OCI-LY3 (cell line): ENCODE measurements around the gene NTNG2.

ENCODE experiments used
- EZH2phosphoT487 ChIP-seq: fragments of 200-600 bp; shearing (Covaris generic); IDR thresholded peaks from 2 replicates; pipeline ENCODE4 v1.6.1; 2018; ENCODE audit warnings: antibody characterized with exemption, mixed run types, low read depth
- TF ChIP-seq, protein P1 (sequence below): fragments of 200-600, 300-600 bp; sonication (generic); IDR thresholded peaks from 2 replicates; pipeline ENCODE4 v1.5.1; 2014; ENCODE audit warnings: antibody characterized with exemption, low read length, low read depth

DNA sequence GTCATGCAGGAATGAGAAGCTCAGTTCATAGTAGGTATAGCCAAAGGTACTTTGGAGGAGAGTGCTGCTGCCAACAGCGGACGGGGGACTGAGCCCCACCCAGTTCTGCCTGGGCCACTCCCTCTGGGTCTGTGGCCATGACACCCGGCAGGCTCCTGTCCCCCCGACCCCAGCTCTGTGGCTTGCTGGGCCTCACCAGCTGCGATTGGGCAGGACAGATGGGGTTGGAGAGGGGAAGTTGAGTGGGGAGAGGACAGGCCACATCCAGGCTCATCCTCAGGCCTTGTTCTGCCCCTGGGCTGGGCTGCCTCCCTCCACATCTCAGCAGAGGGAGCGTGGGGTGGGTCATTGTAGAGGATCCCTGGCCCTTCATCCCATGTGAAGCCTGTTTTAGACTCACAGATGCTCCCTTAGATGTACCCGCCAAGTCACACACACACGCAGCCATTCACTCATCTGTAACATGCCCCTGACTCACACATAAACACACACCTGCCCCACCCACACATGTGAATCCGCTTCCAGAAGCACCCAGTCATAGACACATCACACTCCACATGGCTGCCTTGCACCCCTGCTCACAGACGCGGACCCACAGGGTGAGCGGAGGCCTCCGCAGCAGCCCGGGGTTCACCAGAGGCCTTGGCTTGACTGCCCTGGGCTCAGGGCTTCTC, 48.8 kb downstream of the NTNG2 start:
- TF ChIP-seq, protein P1, sequence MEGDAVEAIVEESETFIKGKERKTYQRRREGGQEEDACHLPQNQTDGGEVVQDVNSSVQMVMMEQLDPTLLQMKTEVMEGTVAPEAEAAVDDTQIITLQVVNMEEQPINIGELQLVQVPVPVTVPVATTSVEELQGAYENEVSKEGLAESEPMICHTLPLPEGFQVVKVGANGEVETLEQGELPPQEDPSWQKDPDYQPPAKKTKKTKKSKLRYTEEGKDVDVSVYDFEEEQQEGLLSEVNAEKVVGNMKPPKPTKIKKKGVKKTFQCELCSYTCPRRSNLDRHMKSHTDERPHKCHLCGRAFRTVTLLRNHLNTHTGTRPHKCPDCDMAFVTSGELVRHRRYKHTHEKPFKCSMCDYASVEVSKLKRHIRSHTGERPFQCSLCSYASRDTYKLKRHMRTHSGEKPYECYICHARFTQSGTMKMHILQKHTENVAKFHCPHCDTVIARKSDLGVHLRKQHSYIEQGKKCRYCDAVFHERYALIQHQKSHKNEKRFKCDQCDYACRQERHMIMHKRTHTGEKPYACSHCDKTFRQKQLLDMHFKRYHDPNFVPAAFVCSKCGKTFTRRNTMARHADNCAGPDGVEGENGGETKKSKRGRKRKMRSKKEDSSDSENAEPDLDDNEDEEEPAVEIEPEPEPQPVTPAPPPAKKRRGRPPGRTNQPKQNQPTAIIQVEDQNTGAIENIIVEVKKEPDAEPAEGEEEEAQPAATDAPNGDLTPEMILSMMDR, result no peak
- TF ChIP-seq EZH2phosphoT487, result no peak
